Measurements from ENCODE around the gene COPG1.
"Not testable (repeated sequence)": the region's sequence is repeated elsewhere in the genome, so short reads cannot be mapped to it uniquely, and the experiment has no call there.

GRCh38 chr3:129224387-129224786, 25.0 kb upstream of the COPG1 start:
- TF ChIP-seq CTCF, POLR2A (IDR thresholded peaks at IDR 0.05): not testable (repeated sequence)

All from uterus (tissue), 2 donors.